Naive thymus-derived CD4-positive, alpha-beta T cell (primary cell): ENCODE results near the gene PIK3R2. TPM values are rescaled to one million over a fixed set of nuclear protein-coding genes. Genes with fewer than 3 reads are reported as not detected.

Experiments
- ATAC-seq: fragments of 150-1000 bp; cut with Tn5 transposase; 2 replicates; pipeline ENCODE4 v1.10.0; 2021; ENCODE audit warnings: mild to moderate bottlenecking, moderate library complexity
- CTCF ChIA-PET: fragments of 350-600 bp; sonication (Branson Sonifier 250); formaldehyde crosslinking; loops from one replicate; lab custom pipeline; 2021; ENCODE audit warnings: antibody characterized with exemption; lab: Charles Lee
- POLR2A ChIA-PET: fragments of 350-600 bp; sonication (Branson Sonifier 250); formaldehyde crosslinking; loops from one replicate; lab custom pipeline; 2021; ENCODE audit warnings: antibody characterized with exemption, inconsistent platforms; lab: Charles Lee
- DNase-seq, 9 donors: peaks; one replicate each; pipeline versions ENCODE4 v3.0.0 to v3.0.0-alpha.2; 2020 to 2022; ENCODE audit warnings: mixed read lengths in 1 of 9
- H3K27ac ChIP-seq: one replicate; pipeline ENCODE4 v1.7.0; 2013; ENCODE audit warnings: mild to moderate bottlenecking, low read depth, low read length, moderate library complexity
- H3K27me3 ChIP-seq, 2 donors: one replicate each; pipeline ENCODE4 v1.7.0; 2013; ENCODE audit warnings: low read length in 2 of 2, mild to moderate bottlenecking in 2 of 2, moderate library complexity in 2 of 2; ENCODE audit not compliant: control insufficient read depth in 2 of 2, insufficient read depth in 2 of 2
- H3K36me3 ChIP-seq, 3 experiments: 1 replicate in 2 of 3; 2 replicates in 1 of 3; pipeline ENCODE4 v1.7.0; 2013; ENCODE audit warnings: low read length in 3 of 3, mild to moderate bottlenecking in 3 of 3, moderate library complexity in 1 of 3; ENCODE audit not compliant: insufficient read depth in 3 of 3, control insufficient read depth in 2 of 3
- H3K4me1 ChIP-seq, 2 donors: one replicate each; pipeline ENCODE4 v1.7.0; 2013; ENCODE audit warnings: low read length in 2 of 2, mild to moderate bottlenecking in 2 of 2, moderate library complexity in 1 of 2; ENCODE audit not compliant: control insufficient read depth in 2 of 2, insufficient read depth in 2 of 2
- H3K4me3 ChIP-seq: 2 replicates; pipeline ENCODE4 v1.7.0; 2013; ENCODE audit warnings: mild to moderate bottlenecking, low read length
- H3K9me3 ChIP-seq, 3 experiments: 1 replicate in 2 of 3; 2 replicates in 1 of 3; pipeline ENCODE4 v1.7.0; 2013; ENCODE audit warnings: low read length in 3 of 3; ENCODE audit not compliant: control insufficient read depth in 2 of 3
- H3K27ac Mint-ChIP-seq, 9 donors: one replicate each; pipeline ENCODE4 v1.8.0; 2020 to 2022; ENCODE audit warnings: mixed read lengths in 9 of 9, mild to moderate bottlenecking in 8 of 9, moderate library complexity in 5 of 9, inconsistent platforms in 2 of 9
- H3K27me3 Mint-ChIP-seq, 5 donors: one replicate each; pipeline ENCODE4 v1.8.0; 2021 to 2022; ENCODE audit warnings: mixed read lengths in 5 of 5, mild to moderate bottlenecking in 1 of 5
- H3K36me3 Mint-ChIP-seq, 5 donors: one replicate each; pipeline ENCODE4 v1.8.0; 2020 to 2022; ENCODE audit warnings: mixed read lengths in 5 of 5, mild to moderate bottlenecking in 3 of 5, inconsistent platforms in 1 of 5
- H3K4me1 Mint-ChIP-seq, 7 donors: one replicate each; pipeline ENCODE4 v1.8.0; 2020 to 2022; ENCODE audit warnings: mixed read lengths in 7 of 7, mild to moderate bottlenecking in 3 of 7, inconsistent platforms in 1 of 7
- H3K4me3 Mint-ChIP-seq, 10 donors: one replicate each; pipeline ENCODE4 v1.8.0; 2020 to 2022; ENCODE audit warnings: mild to moderate bottlenecking in 10 of 10, mixed read lengths in 10 of 10, moderate library complexity in 6 of 10, inconsistent platforms in 2 of 10
- H3K9me3 Mint-ChIP-seq, 11 donors: one replicate each; pipeline ENCODE4 v1.8.0; 2020 to 2022; ENCODE audit warnings: mixed read lengths in 11 of 11, mild to moderate bottlenecking in 4 of 11, inconsistent platforms in 1 of 11, moderate library complexity in 1 of 11
- intact Hi-C, 2 donors: fragments of 100-400 bp; cut with micrococcal nuclease; formaldehyde crosslinking; loops; one replicate each; pipeline ENCODE4 v1.15.1; 2023
- polyA plus RNA-seq, 2 donors: library from polyadenylated mRNA; unstranded; fragments of 300-500 nt; fragmentation: Illumina TruSeq; gene quantifications; one replicate each; pipeline ENCODE4 v1.2.3, GENCODE V29; 2021
- total RNA-seq, 6 experiments: library from RNA in 5 of 6; stranded (reverse) in 5 of 6; gene quantifications; 1 replicate in 5 of 6; 2 replicates in 1 of 6; pipeline ENCODE4 v1.2.3 and lab custom pipeline; 2021 to 2026

The PIK3R2 gene
- total and polyA plus RNA-seq, 7 experiments from 2014 or later = 2.2 to 24.6 (median 12.7) TPM

- Histone ChIP-seq H3K27me3 (no peaks in the 10 kb centered on the region), H3K9me3 (no peaks in the 10 kb centered on the region), H3K4me3 (no peak overlapping the region), H3K27ac (no peak overlapping the region), H3K36me3 (peaks cover 10 to 88% (median 24%) of the 10 kb centered on the region in 3 experiments), H3K4me1 (no peaks in the 10 kb centered on the region)
- Mint-ChIP-seq H3K4me1 (peaks cover 0 to 6% (median 0%) of the 10 kb centered on the region in 7 donors), H3K27ac (peak overlapping the region in 1 of 9 donors; percentile 55), H3K4me3 (no peak overlapping the region), H3K36me3 (peaks cover 16 to 33% (median 17%) of the 10 kb centered on the region in 5 donors), H3K9me3 (peaks cover 0 to 2% (median 0%) of the 10 kb centered on the region in 11 donors), H3K27me3 (no peaks in the 10 kb centered on the region)
- ATAC-seq (no peak), DNase-seq (no peak)
- ChIA-PET CTCF (no interaction called here), POLR2A (no interaction called here)
- intact Hi-C loops = no loop called here
Observed at GRCh38 chr19:18144361-18144760, 8.6 kb upstream of the PIK3R2 start.

GRCh38 chr19:18144906-18145305 lies 8.1 kb upstream of the PIK3R2 start:
- Mint-ChIP-seq H3K9me3 (peaks cover 0 to 2% (median 0%) of the 10 kb centered on the region in 11 donors), H3K36me3 (peaks cover 16 to 33% (median 17%) of the 10 kb centered on the region in 5 donors), H3K27me3 (no peaks in the 10 kb centered on the region), H3K27ac (peak overlapping the region in 1 of 9 donors; percentile 53), H3K4me3 (no peak overlapping the region), H3K4me1 (peaks cover 0 to 6% (median 0%) of the 10 kb centered on the region in 7 donors)
- Histone ChIP-seq H3K4me1 (no peaks in the 10 kb centered on the region), H3K27me3 (no peaks in the 10 kb centered on the region), H3K9me3 (no peaks in the 10 kb centered on the region), H3K36me3 (peaks cover 10 to 92% (median 24%) of the 10 kb centered on the region in 3 experiments), H3K4me3 (no peak overlapping the region), H3K27ac (no peak overlapping the region)
- intact Hi-C loops = no loop called here
- ATAC-seq = no peak
- no peak for DNase-seq
- CTCF ChIA-PET = no interaction called here
- POLR2A ChIA-PET = interaction anchor here (0.6 kb wide), 1 partner anchor 100 kb away, joined by 3 read pairs; no protein-coding TSS in a partner anchor

GRCh38 chr19:18145391-18145999 lies 7.5 kb upstream of the PIK3R2 start:
- Histone ChIP-seq H3K9me3 (no peaks in the 10 kb centered on the region), H3K4me3 (no peak overlapping the region), H3K36me3 (peaks cover 10 to 86% (median 24%) of the 10 kb centered on the region in 3 experiments), H3K27ac (no peak overlapping the region), H3K27me3 (no peaks in the 10 kb centered on the region), H3K4me1 (no peaks in the 10 kb centered on the region)
- intact Hi-C loops = no loop called here
- ATAC-seq (no peak), DNase-seq (no peak)
- CTCF ChIA-PET = interaction anchor here (1.0 kb wide), 1 partner anchor 59 kb away, joined by 4 read pairs; the partner anchor contains the start of gene IL12RB1
- Mint-ChIP-seq H3K4me1 (peaks cover 0 to 6% (median 0%) of the 10 kb centered on the region in 7 donors), H3K4me3 (no peak overlapping the region), H3K27ac (peak overlapping the region in 1 of 9 donors; percentile 53), H3K27me3 (no peaks in the 10 kb centered on the region), H3K36me3 (peaks cover 12 to 29% (median 13%) of the 10 kb centered on the region in 5 donors), H3K9me3 (peaks cover 0 to under 1% (median 0%) of the 10 kb centered on the region in 11 donors)
- POLR2A ChIA-PET = interaction anchor here (0.6 to 0.7 kb wide), 2 partner anchors 27 to 101 kb away, joined by 3 read pairs; no protein-coding TSS in a partner anchor

- H3K36me3 ChIP-seq = peaks cover 4 to 68% (median 24%) of the 10 kb centered on the region in 3 experiments
Observed at GRCh38 chr19:18147396-18147795, 5.6 kb upstream of the PIK3R2 start.

GRCh38 chr19:18149596-18149975 lies 3.4 kb upstream of the PIK3R2 start:
- Histone ChIP-seq H3K9me3 (no peaks in the 10 kb centered on the region), H3K4me3 (no peak overlapping the region), H3K4me1 (peaks cover 15 to 20% of the 10 kb centered on the region in 2 donors), H3K27me3 (no peaks in the 10 kb centered on the region), H3K27ac (no peak overlapping the region), H3K36me3 (peaks cover 4 to 46% (median 12%) of the 10 kb centered on the region in 3 experiments)
- peak overlapping the region in 3 of 10 donors; percentile 9 to 39 (median 21) for H3K4me3 Mint-ChIP-seq
- no peak for DNase-seq
- CTCF ChIA-PET = interaction anchor here (0.6 kb wide), 1 partner anchor 91 kb away, joined by 5 read pairs; no protein-coding TSS in a partner anchor
- no peak for ATAC-seq
- POLR2A ChIA-PET = interaction anchor here (0.6 to 1.1 kb wide), 4 partner anchors 37 to 723 kb away, joined by 3 to 5 read pairs (median 3); no protein-coding TSS in a partner anchor
- H3K36me3 Mint-ChIP-seq = peaks cover 6 to 21% (median 11%) of the 10 kb centered on the region in 5 donors
- intact Hi-C loops = no loop called here
- peak overlapping the region in 1 of 9 donors; percentile 60 for H3K27ac Mint-ChIP-seq
- H3K9me3 Mint-ChIP-seq = peaks cover 0 to 2% (median 0%) of the 10 kb centered on the region in 11 donors
- H3K27me3 Mint-ChIP-seq = no peaks in the 10 kb centered on the region
- peaks cover 13 to 25% (median 19%) of the 10 kb centered on the region in 7 donors for H3K4me1 Mint-ChIP-seq

More at GRCh38 chr19:18147396-18147795, 5.6 kb upstream of the PIK3R2 start:
- no peaks in the 10 kb centered on the region for H3K9me3 Mint-ChIP-seq
- H3K4me3 ChIP-seq = no peak overlapping the region
- H3K4me1 ChIP-seq = peaks cover 6 to 10% of the 10 kb centered on the region in 2 donors
- POLR2A ChIA-PET = no interaction called here
- DNase-seq = no peak
- H3K27ac ChIP-seq = no peak overlapping the region
- H3K27ac Mint-ChIP-seq = peak overlapping the region in 3 of 9 donors; percentile 2 to 71 (median 59)
- CTCF ChIA-PET = no interaction called here
- no peak for ATAC-seq
- intact Hi-C loops = no loop called here
- H3K27me3 Mint-ChIP-seq = no peaks in the 10 kb centered on the region
- no peaks in the 10 kb centered on the region for H3K27me3 ChIP-seq
- peaks cover 6 to 24% (median 11%) of the 10 kb centered on the region in 5 donors for H3K36me3 Mint-ChIP-seq
- no peak overlapping the region for H3K4me3 Mint-ChIP-seq
- H3K9me3 ChIP-seq = no peaks in the 10 kb centered on the region
- peaks cover 6 to 15% (median 8%) of the 10 kb centered on the region in 7 donors for H3K4me1 Mint-ChIP-seq

- H3K27ac Mint-ChIP-seq = peak overlapping the region in 8 of 9 donors; percentile 41 to 97 (median 95)
- intact Hi-C loops = loop anchor here (5.0 to 10.0 kb wide), 2 partner anchors 89 to 216 kb away; partner anchors contain the start of gene CCDC124 (in 1 of the 2)
- peak overlapping the region in 9 of 10 donors; percentile 81 to 95 (median 88) for H3K4me3 Mint-ChIP-seq
- Histone ChIP-seq H3K4me1 (peaks cover 16 to 20% of the 10 kb centered on the region in 2 donors), H3K4me3 (no peak overlapping the region), H3K27ac (peak overlapping the region; percentile 88), H3K9me3 (no peaks in the 10 kb centered on the region), H3K36me3 (peaks cover 0 to 32% (median 4%) of the 10 kb centered on the region in 3 experiments), H3K27me3 (no peaks in the 10 kb centered on the region)
- peaks cover 0 to 2% (median 0%) of the 10 kb centered on the region in 11 donors for H3K9me3 Mint-ChIP-seq
- DNase-seq = no peak
- no peaks in the 10 kb centered on the region for H3K27me3 Mint-ChIP-seq
- H3K36me3 Mint-ChIP-seq = peaks cover 5 to 13% (median 6%) of the 10 kb centered on the region in 5 donors
- H3K4me1 Mint-ChIP-seq = peaks cover 15 to 26% (median 20%) of the 10 kb centered on the region in 7 donors
- CTCF ChIA-PET = interaction anchor here (0.5 to 3.0 kb wide), 9 partner anchors 9 to 155 kb away, joined by 3 to 25 read pairs (median 4); no protein-coding TSS in a partner anchor
- POLR2A ChIA-PET = interaction anchor here (0.6 to 2.6 kb wide), 17 partner anchors 9 to 980 kb away, joined by 3 to 37 read pairs (median 4); partner anchors contain the start of genes IL12RB1, RAB3A and RPL18A
- no peak for ATAC-seq
Observed at GRCh38 chr19:18150776-18151624, 2.0 kb upstream of the PIK3R2 start.
